Right hindlimb (tissue), 1 donor: ENCODE measurements around the gene WDR5.

ENCODE experiments used
- DNase-seq: peaks from one replicate; pipeline ENCODE4 v3.0.0-alpha.2; 2018

The WDR5 gene

GRCh38 chr9:134189470-134190231 is 53.8 kb downstream of the WDR5 start:
- DNase-seq, result peak; percentile 74

GRCh38 chr9:134190232-134191121 is 54.6 kb downstream of the WDR5 start:
- DNase-seq, result no peak

- DNase-seq, result no peak
These were observed 55.8 kb downstream of the WDR5 start for GRCh38 chr9:134191455-134192209.

- DNase-seq, result no peak
These were observed 56.5 kb downstream of the WDR5 start for GRCh38 chr9:134192311-134192950.

- no peak for DNase-seq
These were observed 57.3 kb downstream of the WDR5 start for GRCh38 chr9:134192951-134193731.

- DNase-seq, result no peak
These were observed 58.1 kb downstream of the WDR5 start for GRCh38 chr9:134193912-134194535.

GRCh38 chr9:134195558-134195957 is 59.7 kb downstream of the WDR5 start:
- DNase-seq, result no peak

- DNase-seq, result peak; percentile 12
These were observed 61.0 kb downstream of the WDR5 start for GRCh38 chr9:134196911-134197310.

- no peak for DNase-seq
These were observed 62.9 kb downstream of the WDR5 start for GRCh38 chr9:134198791-134199190.

- DNase-seq, result no peak
These were observed 64.8 kb downstream of the WDR5 start for GRCh38 chr9:134200730-134201129.

GRCh38 chr9:134203224-134203623 is 67.3 kb downstream of the WDR5 start:
- DNase-seq, result no peak

- DNase-seq, result peak; percentile 17
These were observed 68.2 kb downstream of the WDR5 start for GRCh38 chr9:134204041-134204440.

GRCh38 chr9:134204991-134205578 is 69.2 kb downstream of the WDR5 start:
- peak; percentile 33 for DNase-seq

- peak; percentile 90 for DNase-seq
These were observed 69.9 kb downstream of the WDR5 start for GRCh38 chr9:134205672-134206310.

GRCh38 chr9:134206311-134207300 is 70.7 kb downstream of the WDR5 start:
- peak; percentile 28 for DNase-seq

GRCh38 chr9:134208310-134208841 is 72.5 kb downstream of the WDR5 start:
- peak; percentile 51 for DNase-seq

GRCh38 chr9:134208981-134209725 is 73.3 kb downstream of the WDR5 start:
- peak; percentile 10 for DNase-seq
